Measurements from ENCODE around the gene XPR1.

Gene XPR1

DNA sequence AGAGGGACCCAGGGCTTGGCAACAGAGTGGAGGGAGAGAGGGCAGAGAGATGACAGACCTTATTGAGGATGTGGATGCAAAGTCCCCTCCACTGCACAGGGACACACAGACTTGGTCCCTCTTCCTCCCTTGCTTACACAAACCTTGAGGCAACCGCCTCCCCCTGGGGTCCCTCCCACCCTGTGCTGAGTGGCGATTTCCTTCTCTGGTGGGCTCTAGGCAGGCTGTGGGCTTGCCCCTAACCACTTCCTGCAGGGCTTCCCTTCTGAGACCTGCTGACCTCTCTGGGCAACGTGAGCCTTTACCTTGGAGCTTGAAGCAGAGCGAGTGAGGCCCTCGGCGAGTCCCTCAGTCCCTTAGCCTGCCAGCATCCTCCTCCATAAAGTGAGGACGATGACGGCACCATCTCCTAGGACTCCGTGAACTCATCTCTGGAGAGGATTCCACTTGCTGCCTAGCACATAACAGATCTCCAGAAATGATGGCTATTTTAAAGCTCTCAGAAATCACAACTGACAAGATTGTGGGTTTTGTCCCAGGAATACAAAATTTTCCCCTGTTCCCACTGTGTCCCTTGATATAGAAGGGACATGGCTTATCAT, 305.9 kb downstream of the XPR1 start:
- no peak for DNase-seq

DNA sequence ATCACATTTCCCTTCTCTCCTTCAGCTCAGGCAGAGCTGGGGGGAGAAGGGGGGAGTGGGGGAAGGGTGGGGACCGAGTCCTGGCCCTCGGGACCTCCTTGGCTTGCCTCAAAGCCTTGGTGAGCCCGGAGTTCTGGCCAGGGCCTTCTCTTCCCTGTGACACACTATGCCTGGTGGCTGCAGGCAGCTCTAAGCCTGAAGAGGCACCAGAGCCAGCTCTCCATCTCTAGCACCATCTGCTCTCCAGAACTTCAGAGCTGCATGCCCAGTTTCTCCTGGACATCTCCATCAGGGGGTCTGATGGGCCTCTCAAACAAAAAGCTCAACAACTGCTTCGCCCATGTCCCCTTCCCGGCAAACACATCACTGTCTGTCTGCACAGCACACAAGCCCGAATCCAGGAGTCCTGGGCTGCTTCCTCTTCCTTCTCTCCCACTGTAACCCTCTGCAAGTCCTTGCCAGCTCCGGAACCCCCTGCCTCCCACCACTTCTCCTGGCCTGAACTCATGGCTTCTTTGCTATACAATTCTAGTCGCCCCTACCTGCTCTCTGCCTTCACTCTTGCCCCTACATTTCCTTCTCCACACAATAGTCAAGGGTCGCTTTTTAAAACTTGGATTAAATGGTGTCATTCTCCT, 307.4 kb downstream of the XPR1 start:
- DNase-seq: no peak

DNA sequence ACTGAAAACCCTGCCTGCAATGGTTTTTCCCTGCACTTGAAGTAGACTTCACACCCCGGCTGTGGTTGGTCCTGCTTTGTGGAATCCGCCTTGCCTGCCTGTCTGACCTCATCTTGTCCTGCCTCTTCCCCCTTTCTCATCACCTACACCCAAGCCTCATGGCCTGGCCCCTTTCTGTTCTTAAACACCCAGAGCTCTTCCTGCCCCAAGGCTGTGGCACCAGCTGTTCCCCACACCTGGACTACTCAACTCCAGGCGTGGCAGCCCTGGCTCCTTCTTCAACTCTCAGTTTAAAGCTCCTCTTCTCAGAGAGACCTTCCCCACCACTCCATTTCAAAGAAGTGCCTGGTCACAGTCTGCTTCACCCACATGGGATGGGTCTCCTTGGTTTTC, 307.9 kb downstream of the XPR1 start:
- no peak for DNase-seq
